ENCODE results near the gene NEDD9. TPM values are rescaled to one million over a fixed set of nuclear protein-coding genes. Genes with fewer than 3 reads are reported as not detected.

NEDD9 gene
- total RNA-seq, 1 donor from 2014 or later: 4.7 TPM

GRCh38 chr6:11211254-11211653 is 21.2 kb downstream of the NEDD9 start:
- peaks cover 1% of the 10 kb centered on the region for H3K36me3 ChIP-seq (ENCODE audit: control insufficient read depth, insufficient read depth, low read length)
- no peak overlapping the region for H3K4me3 ChIP-seq (ENCODE audit: low read depth, low read length)
- FAIRE-seq (no peak), DNase-seq (ENCODE audit: low read depth) (no peak)
- H3K27me3 ChIP-seq (ENCODE audit: control insufficient read depth, insufficient read depth, low read length): no peaks in the 10 kb centered on the region
- TF ChIP-seq, protein P1, sequence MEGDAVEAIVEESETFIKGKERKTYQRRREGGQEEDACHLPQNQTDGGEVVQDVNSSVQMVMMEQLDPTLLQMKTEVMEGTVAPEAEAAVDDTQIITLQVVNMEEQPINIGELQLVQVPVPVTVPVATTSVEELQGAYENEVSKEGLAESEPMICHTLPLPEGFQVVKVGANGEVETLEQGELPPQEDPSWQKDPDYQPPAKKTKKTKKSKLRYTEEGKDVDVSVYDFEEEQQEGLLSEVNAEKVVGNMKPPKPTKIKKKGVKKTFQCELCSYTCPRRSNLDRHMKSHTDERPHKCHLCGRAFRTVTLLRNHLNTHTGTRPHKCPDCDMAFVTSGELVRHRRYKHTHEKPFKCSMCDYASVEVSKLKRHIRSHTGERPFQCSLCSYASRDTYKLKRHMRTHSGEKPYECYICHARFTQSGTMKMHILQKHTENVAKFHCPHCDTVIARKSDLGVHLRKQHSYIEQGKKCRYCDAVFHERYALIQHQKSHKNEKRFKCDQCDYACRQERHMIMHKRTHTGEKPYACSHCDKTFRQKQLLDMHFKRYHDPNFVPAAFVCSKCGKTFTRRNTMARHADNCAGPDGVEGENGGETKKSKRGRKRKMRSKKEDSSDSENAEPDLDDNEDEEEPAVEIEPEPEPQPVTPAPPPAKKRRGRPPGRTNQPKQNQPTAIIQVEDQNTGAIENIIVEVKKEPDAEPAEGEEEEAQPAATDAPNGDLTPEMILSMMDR (IDR thresholded peaks at IDR 0.05; ENCODE audit: insufficient read depth, low read length, severe bottlenecking): no peak

DNA sequence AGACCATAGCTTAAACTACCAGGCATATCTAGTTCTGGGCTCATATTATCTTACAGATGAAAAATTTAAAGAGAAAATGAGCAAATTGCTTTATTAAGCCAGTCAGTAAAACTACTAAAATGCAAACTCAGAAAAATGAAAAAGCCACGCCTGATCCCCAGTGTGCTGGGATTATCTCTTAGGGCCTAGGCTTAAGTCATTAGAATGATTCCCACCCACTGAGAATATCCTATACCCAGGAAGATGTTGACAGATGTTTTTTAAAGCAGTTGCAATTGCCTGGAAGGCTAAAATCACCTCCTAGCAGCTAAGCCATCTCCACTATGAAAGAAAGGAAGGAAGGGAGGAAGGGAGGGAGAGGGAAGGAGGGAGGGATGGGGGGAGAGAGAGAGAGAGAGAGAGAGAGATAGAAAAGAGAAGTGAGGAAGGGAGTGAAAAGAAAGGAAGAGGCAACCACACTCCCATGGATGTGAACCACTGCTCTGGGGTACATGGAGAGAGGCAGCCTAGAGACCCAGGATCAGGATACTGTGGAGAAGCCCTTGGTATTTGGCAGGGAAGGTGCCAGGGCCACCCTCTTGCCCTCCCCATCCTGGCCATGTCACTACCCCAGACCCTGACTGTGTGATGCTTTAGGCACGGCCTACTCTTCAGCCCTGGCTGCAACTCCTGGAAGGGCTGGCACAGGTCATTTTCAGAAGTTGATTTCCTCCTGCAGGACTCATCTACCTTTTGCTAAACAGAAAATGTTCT is 21.9 kb downstream of the NEDD9 start:
- Histone ChIP-seq H3K4me3 (ENCODE audit: low read depth, low read length) (no peak overlapping the region), H3K36me3 (ENCODE audit: control insufficient read depth, insufficient read depth, low read length) (peaks cover 2% of the 10 kb centered on the region), H3K27me3 (ENCODE audit: control insufficient read depth, insufficient read depth, low read length) (no peaks in the 10 kb centered on the region)
- TF ChIP-seq, protein P1 (IDR thresholded peaks at IDR 0.05; ENCODE audit: insufficient read depth, low read length, severe bottlenecking): no peak
- DNase-seq (ENCODE audit: low read depth): no peak
- FAIRE-seq: no peak

- no peak for FAIRE-seq
- TF ChIP-seq, protein P1 (IDR thresholded peaks at IDR 0.05; ENCODE audit: insufficient read depth, low read length, severe bottlenecking): no peak
- no peaks in the 10 kb centered on the region for H3K27me3 ChIP-seq (ENCODE audit: control insufficient read depth, insufficient read depth, low read length)
- no peak overlapping the region for H3K4me3 ChIP-seq (ENCODE audit: low read depth, low read length)
- DNase-seq (ENCODE audit: low read depth): peak; percentile 75
- H3K36me3 ChIP-seq (ENCODE audit: control insufficient read depth, insufficient read depth, low read length): peaks cover 2% of the 10 kb centered on the region
These were observed 22.6 kb downstream of the NEDD9 start for GRCh38 chr6:11209906-11210305.

GRCh38 chr6:11209369-11209768 is 23.1 kb downstream of the NEDD9 start:
- Histone ChIP-seq H3K36me3 (ENCODE audit: control insufficient read depth, insufficient read depth, low read length) (peaks cover 2% of the 10 kb centered on the region), H3K27me3 (ENCODE audit: control insufficient read depth, insufficient read depth, low read length) (no peaks in the 10 kb centered on the region), H3K4me3 (ENCODE audit: low read depth, low read length) (no peak overlapping the region)
- TF ChIP-seq, protein P1 (IDR thresholded peaks at IDR 0.05; ENCODE audit: insufficient read depth, low read length, severe bottlenecking): no peak
- DNase-seq (ENCODE audit: low read depth): peak; percentile 70
- no peak for FAIRE-seq

DNA sequence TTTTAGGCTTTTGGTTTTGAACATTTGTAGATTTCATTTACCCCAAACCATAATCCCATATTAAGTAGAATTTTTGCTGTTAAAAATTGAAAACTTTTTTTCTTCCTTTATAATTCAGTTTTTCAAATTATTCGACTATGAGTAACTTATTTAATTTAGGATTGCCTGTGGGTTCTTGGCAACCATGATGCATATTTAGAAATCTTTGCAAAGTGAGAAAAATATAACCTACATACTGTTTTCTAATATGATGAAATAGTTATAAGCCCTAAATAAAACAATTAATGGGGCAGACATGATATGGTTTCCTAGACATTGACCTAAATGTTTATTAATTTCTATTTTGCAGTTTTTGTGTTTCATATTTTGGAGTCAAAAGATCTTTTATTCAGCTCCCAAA is 23.6 kb downstream of the NEDD9 start:
- no peak overlapping the region for H3K4me3 ChIP-seq (ENCODE audit: low read depth, low read length)
- no peak for DNase-seq (ENCODE audit: low read depth)
- no peak for FAIRE-seq
- no peaks in the 10 kb centered on the region for H3K27me3 ChIP-seq (ENCODE audit: control insufficient read depth, insufficient read depth, low read length)
- H3K36me3 ChIP-seq (ENCODE audit: control insufficient read depth, insufficient read depth, low read length): peaks cover 2% of the 10 kb centered on the region
- TF ChIP-seq, protein P1 (IDR thresholded peaks at IDR 0.05; ENCODE audit: insufficient read depth, low read length, severe bottlenecking): no peak

DNA sequence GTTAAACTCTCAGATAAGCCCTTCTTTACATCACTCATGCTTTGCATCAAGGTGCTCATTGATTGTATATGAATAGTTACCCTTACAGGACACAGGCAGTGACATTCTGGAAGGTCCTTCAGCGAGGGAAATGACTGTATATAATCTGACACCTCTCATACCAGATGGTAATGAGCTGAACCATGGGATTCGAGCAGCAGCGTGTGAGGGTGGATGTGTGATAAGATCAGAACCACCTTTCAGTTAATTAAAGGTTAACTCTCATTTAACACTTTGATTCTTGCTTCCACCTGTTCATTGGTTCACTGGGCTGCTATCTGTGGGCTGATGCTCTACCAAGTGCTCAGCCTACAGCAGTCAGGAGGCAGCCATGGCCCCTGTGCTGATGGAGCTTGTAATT is 24.2 kb downstream of the NEDD9 start:
- DNase-seq (ENCODE audit: low read depth): no peak

More for the DNA sequence above, 24.2 kb downstream of the NEDD9 start:
- H3K4me3 ChIP-seq (ENCODE audit: low read depth, low read length): no peak overlapping the region
- no peaks in the 10 kb centered on the region for H3K27me3 ChIP-seq (ENCODE audit: control insufficient read depth, insufficient read depth, low read length)
- FAIRE-seq: no peak
- TF ChIP-seq, protein P1 (IDR thresholded peaks at IDR 0.05; ENCODE audit: insufficient read depth, low read length, severe bottlenecking): no peak
- peaks cover 4% of the 10 kb centered on the region for H3K36me3 ChIP-seq (ENCODE audit: control insufficient read depth, insufficient read depth, low read length)
